GM12874 (cell line): ENCODE measurements around the gene ARHGEF10L.

Experiments
- CTCF ChIP-seq: IDR thresholded peaks from 2 replicates; pipeline ENCODE4 v1.5.1; 2011; ENCODE audit warnings: low read depth, mild to moderate bottlenecking, control low read depth, low read length, moderate library complexity; ENCODE audit not compliant: insufficient read depth

Gene ARHGEF10L

GRCh38 chr1:17595602-17595925, 56.1 kb downstream of the ARHGEF10L start:
- no peak for TF ChIP-seq CTCF

GRCh38 chr1:17596186-17596585, 56.7 kb downstream of the ARHGEF10L start:
- TF ChIP-seq CTCF = no peak

GRCh38 chr1:17596651-17597509, 57.4 kb downstream of the ARHGEF10L start:
- TF ChIP-seq CTCF = no peak

GRCh38 chr1:17597651-17598050, 58.2 kb downstream of the ARHGEF10L start:
- TF ChIP-seq CTCF = no peak

GRCh38 chr1:17598251-17598650, 58.8 kb downstream of the ARHGEF10L start:
- TF ChIP-seq CTCF = no peak

- no peak for TF ChIP-seq CTCF
Observed at GRCh38 chr1:17599291-17599953, 59.9 kb downstream of the ARHGEF10L start.

GRCh38 chr1:17599954-17600300, 60.4 kb downstream of the ARHGEF10L start:
- TF ChIP-seq CTCF = no peak
